Liver (tissue), 9 donors: ENCODE results near the gene PCDHA6. TPM values are rescaled to one million over a fixed set of nuclear protein-coding genes. Genes with fewer than 3 reads are reported as not detected.

Experiments
- DNase-seq: peaks from one replicate; pipeline ENCODE4 v3.0.0-alpha.2; 2017; ENCODE audit warnings: low spot score
- H3K27ac ChIP-seq, 2 donors: one replicate each; pipeline ENCODE4 v1.7.0; 2013; ENCODE audit warnings: inconsistent platforms in 2 of 2, low read length in 2 of 2, control low read depth in 1 of 2, low read depth in 1 of 2, mild to moderate bottlenecking in 1 of 2
- H3K27me3 ChIP-seq, 4 donors: one replicate each; pipeline versions ENCODE4 v1.6.1 to v1.7.0; 2013; ENCODE audit warnings: low read length in 3 of 4, inconsistent platforms in 1 of 4, mild to moderate bottlenecking in 1 of 4, moderate library complexity in 1 of 4; ENCODE audit not compliant: control insufficient read depth in 4 of 4, insufficient read depth in 4 of 4
- H3K36me3 ChIP-seq, 4 donors: one replicate each; pipeline versions ENCODE4 v1.6.1 to v1.7.0; 2013; ENCODE audit warnings: low read length in 3 of 4, mild to moderate bottlenecking in 3 of 4, low read depth in 1 of 4, moderate library complexity in 1 of 4; ENCODE audit not compliant: control insufficient read depth in 4 of 4, insufficient read depth in 3 of 4
- H3K4me1 ChIP-seq, 4 donors: one replicate each; pipeline versions ENCODE4 v1.6.1 to v1.7.0; 2013; ENCODE audit warnings: low read length in 3 of 4, mild to moderate bottlenecking in 3 of 4, moderate library complexity in 1 of 4; ENCODE audit not compliant: control insufficient read depth in 4 of 4, insufficient read depth in 4 of 4
- H3K4me3 ChIP-seq, 3 donors: one replicate each; pipeline versions ENCODE4 v1.6.1 to v1.7.0; 2013; ENCODE audit warnings: low read length in 3 of 3, control low read depth in 1 of 3, low read depth in 1 of 3, mild to moderate bottlenecking in 1 of 3
- H3K9ac ChIP-seq, 2 donors: one replicate each; pipeline ENCODE4 v1.7.0; 2013; ENCODE audit warnings: low read length in 2 of 2, mild to moderate bottlenecking in 2 of 2, moderate library complexity in 2 of 2, control low read depth in 1 of 2, low read depth in 1 of 2
- H3K9me3 ChIP-seq, 4 donors: one replicate each; pipeline versions ENCODE4 v1.6.1 to v1.7.0; 2013; ENCODE audit warnings: low read length in 3 of 4; ENCODE audit not compliant: control insufficient read depth in 4 of 4
- EGR1 ChIP-seq, 2 donors: IDR thresholded peaks; 2 replicates each; pipeline ENCODE4 v1.6.1; 2016 to 2018; ENCODE audit warnings: antibody characterized with exemption in 2 of 2, low read depth in 2 of 2
- FOXA2 ChIP-seq: IDR thresholded peaks from 2 replicates; pipeline ENCODE4 v1.6.1; 2016; ENCODE audit warnings: antibody characterized with exemption
- GABPA ChIP-seq, 2 donors: IDR thresholded peaks in 1 of 2; conservative IDR thresholded peaks in 1 of 2; 2 replicates each; pipeline ENCODE4 v1.6.1; 2016; ENCODE audit warnings: antibody characterized with exemption in 2 of 2, mild to moderate bottlenecking in 1 of 2, moderate library complexity in 1 of 2
- HNF4A ChIP-seq, 2 donors: conservative IDR thresholded peaks; 2 replicates each; pipeline ENCODE4 v1.6.1; 2016; ENCODE audit warnings: antibody characterized with exemption in 2 of 2, mild to moderate bottlenecking in 2 of 2
- HNF4G ChIP-seq: IDR thresholded peaks from 2 replicates; pipeline ENCODE4 v1.6.1; 2016; ENCODE audit warnings: antibody characterized with exemption
- JUND ChIP-seq, 2 donors: IDR thresholded peaks; 2 replicates each; pipeline ENCODE4 v1.6.1; 2016; ENCODE audit warnings: antibody characterized with exemption in 2 of 2
- NR2F2 ChIP-seq: IDR thresholded peaks from 2 replicates; pipeline ENCODE4 v1.6.1; 2016; ENCODE audit warnings: antibody characterized with exemption
- SP1 ChIP-seq: IDR thresholded peaks from 2 replicates; pipeline ENCODE4 v1.6.1; 2018; ENCODE audit warnings: antibody characterized with exemption, mild to moderate bottlenecking
- WGBS: extraction: QIAGEN DNeasy Blood & Tissue Kit; methylation state at CpG from one replicate; pipeline ENCODE4 v1.1.7; 2013; 5-methylcytosine and 5-hydroxymethylcytosine counted together
- polyA plus RNA-seq, 2 donors: library from polyadenylated mRNA; stranded (reverse) in 1 of 2; unstranded in 1 of 2; fragments of 200-250 nt in 1 of 2; fragments of >200 nt in 1 of 2; fragmentation: Nextera tagmentation in 1 of 2; extraction: Ambion mirVana in 1 of 2; gene quantifications; one replicate each; pipeline versions ENCODE4 v1.2.1 to v1.2.3, GENCODE V29; 2013 to 2015
- total RNA-seq, 2 donors: library from RNA; depleted of rRNA; stranded (reverse); fragments of >200 nt; gene quantifications; one replicate each; pipeline ENCODE4 v1.2.3, GENCODE V29; 2014
- TF ChIP-seq, protein P1 (sequence below): IDR thresholded peaks from 2 replicates; pipeline ENCODE4 v1.6.1; 2016; ENCODE audit warnings: antibody characterized with exemption
- TF ChIP-seq, protein P2 (sequence below): IDR thresholded peaks from 2 replicates; pipeline ENCODE4 v1.6.1; 2016; ENCODE audit warnings: antibody characterized with exemption, mild to moderate bottlenecking
- TF ChIP-seq, protein P3 (sequence below): fragments of 150-350 bp; IDR thresholded peaks from 2 replicates; pipeline ENCODE4 v1.5.1; 2017; ENCODE audit warnings: improper control_type of control experiment, low read depth, low read length; ENCODE audit not compliant: missing input control
- TF ChIP-seq, protein P4 (sequence below): IDR thresholded peaks from 2 replicates; pipeline ENCODE4 v1.6.1; 2016; ENCODE audit warnings: antibody characterized with exemption
- TF ChIP-seq, protein P5 (sequence below): IDR thresholded peaks from 2 replicates; pipeline ENCODE4 v1.6.1; 2016; ENCODE audit warnings: antibody characterized with exemption
- donor health status: healthy.
- donor health status: healthy.
- donor health status: healthy.
- donor health status: healthy.
- donor health status: healthy.

Gene PCDHA6
- total and polyA plus RNA-seq, 4 donors = 0.02 to 0.08 TPM; not detected in 2

DNA sequence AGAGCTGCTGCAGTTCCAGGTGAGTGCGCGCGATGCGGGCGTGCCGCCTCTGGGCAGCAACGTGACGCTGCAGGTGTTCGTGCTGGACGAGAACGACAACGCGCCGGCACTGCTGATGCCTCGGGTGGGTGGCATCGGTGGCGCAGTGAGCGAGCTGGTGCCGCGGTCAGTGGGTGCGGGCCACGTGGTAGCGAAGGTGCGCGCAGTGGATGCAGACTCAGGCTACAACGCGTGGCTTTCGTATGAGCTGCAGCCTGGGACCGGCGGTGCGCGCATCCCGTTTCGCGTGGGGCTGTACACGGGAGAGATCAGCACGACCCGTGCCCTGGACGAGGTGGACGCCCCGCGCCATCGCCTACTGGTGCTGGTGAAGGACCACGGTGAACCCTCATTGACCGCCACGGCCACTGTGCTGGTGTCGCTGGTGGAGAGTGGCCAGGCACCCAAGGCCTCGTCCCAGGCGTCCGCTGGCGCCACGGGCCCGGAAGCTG, 24.9 kb upstream of the PCDHA6 start:
- DNase-seq = no peak
- Histone ChIP-seq H3K9me3 (peaks cover 18 to 43% (median 32%) of the 10 kb centered on the region in 4 donors), H3K4me1 (no peaks in the 10 kb centered on the region), H3K27ac (no peak overlapping the region), H3K4me3 (no peak overlapping the region), H3K36me3 (peaks cover 0 to 5% (median 0%) of the 10 kb centered on the region in 4 donors), H3K27me3 (peaks cover 0 to 2% (median 0%) of the 10 kb centered on the region in 4 donors), H3K9ac (no peak overlapping the region)
- 39% methylated on average over 53 of the region's 53 CpGs for WGBS
- TF ChIP-seq FOXA2 (no peak), NR2F2 (no peak), JUND (IDR thresholded peaks at IDR 0.05) (no peak), EGR1 (IDR thresholded peaks at IDR 0.05; ENCODE audit: low read depth in 2 of 2) (no peak), GABPA (IDR thresholded peaks at IDR 0.05 in 1 of 2, conservative IDR thresholded peaks at IDR 0.05 in 1 of 2) (no peak), SP1 (no peak), HNF4A (conservative IDR thresholded peaks at IDR 0.05) (no peak), HNF4G (no peak)
- TF ChIP-seq, protein P1, sequence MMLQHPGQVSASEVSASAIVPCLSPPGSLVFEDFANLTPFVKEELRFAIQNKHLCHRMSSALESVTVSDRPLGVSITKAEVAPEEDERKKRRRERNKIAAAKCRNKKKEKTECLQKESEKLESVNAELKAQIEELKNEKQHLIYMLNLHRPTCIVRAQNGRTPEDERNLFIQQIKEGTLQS = no peak
- TF ChIP-seq, protein P2, sequence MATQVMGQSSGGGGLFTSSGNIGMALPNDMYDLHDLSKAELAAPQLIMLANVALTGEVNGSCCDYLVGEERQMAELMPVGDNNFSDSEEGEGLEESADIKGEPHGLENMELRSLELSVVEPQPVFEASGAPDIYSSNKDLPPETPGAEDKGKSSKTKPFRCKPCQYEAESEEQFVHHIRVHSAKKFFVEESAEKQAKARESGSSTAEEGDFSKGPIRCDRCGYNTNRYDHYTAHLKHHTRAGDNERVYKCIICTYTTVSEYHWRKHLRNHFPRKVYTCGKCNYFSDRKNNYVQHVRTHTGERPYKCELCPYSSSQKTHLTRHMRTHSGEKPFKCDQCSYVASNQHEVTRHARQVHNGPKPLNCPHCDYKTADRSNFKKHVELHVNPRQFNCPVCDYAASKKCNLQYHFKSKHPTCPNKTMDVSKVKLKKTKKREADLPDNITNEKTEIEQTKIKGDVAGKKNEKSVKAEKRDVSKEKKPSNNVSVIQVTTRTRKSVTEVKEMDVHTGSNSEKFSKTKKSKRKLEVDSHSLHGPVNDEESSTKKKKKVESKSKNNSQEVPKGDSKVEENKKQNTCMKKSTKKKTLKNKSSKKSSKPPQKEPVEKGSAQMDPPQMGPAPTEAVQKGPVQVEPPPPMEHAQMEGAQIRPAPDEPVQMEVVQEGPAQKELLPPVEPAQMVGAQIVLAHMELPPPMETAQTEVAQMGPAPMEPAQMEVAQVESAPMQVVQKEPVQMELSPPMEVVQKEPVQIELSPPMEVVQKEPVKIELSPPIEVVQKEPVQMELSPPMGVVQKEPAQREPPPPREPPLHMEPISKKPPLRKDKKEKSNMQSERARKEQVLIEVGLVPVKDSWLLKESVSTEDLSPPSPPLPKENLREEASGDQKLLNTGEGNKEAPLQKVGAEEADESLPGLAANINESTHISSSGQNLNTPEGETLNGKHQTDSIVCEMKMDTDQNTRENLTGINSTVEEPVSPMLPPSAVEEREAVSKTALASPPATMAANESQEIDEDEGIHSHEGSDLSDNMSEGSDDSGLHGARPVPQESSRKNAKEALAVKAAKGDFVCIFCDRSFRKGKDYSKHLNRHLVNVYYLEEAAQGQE = no peak
- TF ChIP-seq, protein P3, sequence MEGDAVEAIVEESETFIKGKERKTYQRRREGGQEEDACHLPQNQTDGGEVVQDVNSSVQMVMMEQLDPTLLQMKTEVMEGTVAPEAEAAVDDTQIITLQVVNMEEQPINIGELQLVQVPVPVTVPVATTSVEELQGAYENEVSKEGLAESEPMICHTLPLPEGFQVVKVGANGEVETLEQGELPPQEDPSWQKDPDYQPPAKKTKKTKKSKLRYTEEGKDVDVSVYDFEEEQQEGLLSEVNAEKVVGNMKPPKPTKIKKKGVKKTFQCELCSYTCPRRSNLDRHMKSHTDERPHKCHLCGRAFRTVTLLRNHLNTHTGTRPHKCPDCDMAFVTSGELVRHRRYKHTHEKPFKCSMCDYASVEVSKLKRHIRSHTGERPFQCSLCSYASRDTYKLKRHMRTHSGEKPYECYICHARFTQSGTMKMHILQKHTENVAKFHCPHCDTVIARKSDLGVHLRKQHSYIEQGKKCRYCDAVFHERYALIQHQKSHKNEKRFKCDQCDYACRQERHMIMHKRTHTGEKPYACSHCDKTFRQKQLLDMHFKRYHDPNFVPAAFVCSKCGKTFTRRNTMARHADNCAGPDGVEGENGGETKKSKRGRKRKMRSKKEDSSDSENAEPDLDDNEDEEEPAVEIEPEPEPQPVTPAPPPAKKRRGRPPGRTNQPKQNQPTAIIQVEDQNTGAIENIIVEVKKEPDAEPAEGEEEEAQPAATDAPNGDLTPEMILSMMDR = no peak
- TF ChIP-seq, protein P4, sequence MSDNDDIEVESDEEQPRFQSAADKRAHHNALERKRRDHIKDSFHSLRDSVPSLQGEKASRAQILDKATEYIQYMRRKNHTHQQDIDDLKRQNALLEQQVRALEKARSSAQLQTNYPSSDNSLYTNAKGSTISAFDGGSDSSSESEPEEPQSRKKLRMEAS = no peak
- TF ChIP-seq, protein P5, sequence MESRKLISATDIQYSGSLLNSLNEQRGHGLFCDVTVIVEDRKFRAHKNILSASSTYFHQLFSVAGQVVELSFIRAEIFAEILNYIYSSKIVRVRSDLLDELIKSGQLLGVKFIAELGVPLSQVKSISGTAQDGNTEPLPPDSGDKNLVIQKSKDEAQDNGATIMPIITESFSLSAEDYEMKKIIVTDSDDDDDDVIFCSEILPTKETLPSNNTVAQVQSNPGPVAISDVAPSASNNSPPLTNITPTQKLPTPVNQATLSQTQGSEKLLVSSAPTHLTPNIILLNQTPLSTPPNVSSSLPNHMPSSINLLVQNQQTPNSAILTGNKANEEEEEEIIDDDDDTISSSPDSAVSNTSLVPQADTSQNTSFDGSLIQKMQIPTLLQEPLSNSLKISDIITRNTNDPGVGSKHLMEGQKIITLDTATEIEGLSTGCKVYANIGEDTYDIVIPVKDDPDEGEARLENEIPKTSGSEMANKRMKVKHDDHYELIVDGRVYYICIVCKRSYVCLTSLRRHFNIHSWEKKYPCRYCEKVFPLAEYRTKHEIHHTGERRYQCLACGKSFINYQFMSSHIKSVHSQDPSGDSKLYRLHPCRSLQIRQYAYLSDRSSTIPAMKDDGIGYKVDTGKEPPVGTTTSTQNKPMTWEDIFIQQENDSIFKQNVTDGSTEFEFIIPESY = no peak
